Activated naive CD8-positive, alpha-beta T cell treated with anti-CD3 and anti-CD28 coated beads, Interleukin-2, amount 10 ng/mL, durations not matched to agents 7 days and 5 days (primary cell): Measurements from ENCODE around the gene OR2F1. TPM values are rescaled to one million over a fixed set of nuclear protein-coding genes. Genes with fewer than 3 reads are reported as not detected.

ENCODE experiments used
- ATAC-seq: fragments of 150-1000 bp; cut with Tn5 transposase; one replicate; pipeline ENCODE4 v1.10.0; 2021; ENCODE audit warnings: low read depth, moderate library complexity
- POLR2A ChIA-PET: fragments of 350-600 bp; sonication (Branson Sonifier 250); formaldehyde crosslinking; loops from one replicate; lab custom pipeline; 2021; ENCODE audit warnings: antibody characterized with exemption; lab: Charles Lee
- DNase-seq: peaks from one replicate; pipeline ENCODE4 v3.0.0; 2021
- H3K27ac Mint-ChIP-seq: one replicate; pipeline ENCODE4 v1.8.0; 2022; ENCODE audit warnings: mild to moderate bottlenecking, mixed read lengths
- H3K27me3 Mint-ChIP-seq: one replicate; pipeline ENCODE4 v1.8.0; 2022; ENCODE audit warnings: mild to moderate bottlenecking, moderate library complexity, mixed read lengths
- H3K36me3 Mint-ChIP-seq: one replicate; pipeline ENCODE4 v1.8.0; 2021; ENCODE audit warnings: mild to moderate bottlenecking, mixed read lengths
- H3K4me1 Mint-ChIP-seq: one replicate; pipeline ENCODE4 v1.8.0; 2021; ENCODE audit warnings: mixed read lengths
- H3K4me3 Mint-ChIP-seq: one replicate; pipeline ENCODE4 v1.8.0; 2022; ENCODE audit warnings: mild to moderate bottlenecking, moderate library complexity, mixed read lengths
- H3K9me3 Mint-ChIP-seq: one replicate; pipeline ENCODE4 v1.8.0; 2021; ENCODE audit warnings: mixed read lengths
- total RNA-seq, 2 experiments: library from RNA; stranded (reverse); gene quantifications; one replicate each; pipeline ENCODE4 v1.2.3, GENCODE V29; 2021

Gene OR2F1
- total RNA-seq, 2 experiments from 2014 or later = not detected

GRCh38 chr7:143934526-143935325, 19.9 kb upstream of the OR2F1 start, which contains the start of gene OR2F2:
TSS of gene OR2F2 (plus strand) at chr7:143935233. CDS start at chr7:143935233, 0 bp downstream.
- H3K27ac Mint-ChIP-seq = no peak within 1 kb of the TSS
- no peaks in the 10 kb centered on the region for H3K9me3 Mint-ChIP-seq
- H3K4me3 Mint-ChIP-seq = no peak within 1 kb of the TSS
- DNase-seq = no peak
- POLR2A ChIA-PET = no interaction called here
- no peaks in the 10 kb centered on the region for H3K4me1 Mint-ChIP-seq
- H3K27me3 Mint-ChIP-seq = peaks cover 2% of the 10 kb centered on the region
- no peak for ATAC-seq
- H3K36me3 Mint-ChIP-seq = no peaks in the 10 kb centered on the region

GRCh38 chr7:143936087-143937009, 18.3 kb upstream of the OR2F1 start:
- H3K4me1 Mint-ChIP-seq = no peaks in the 10 kb centered on the region
- DNase-seq (no peak), ATAC-seq (no peak)
- POLR2A ChIA-PET = no interaction called here
- peaks cover 2% of the 10 kb centered on the region for H3K27me3 Mint-ChIP-seq
- no peak overlapping the region for H3K4me3 Mint-ChIP-seq
- no peaks in the 10 kb centered on the region for H3K9me3 Mint-ChIP-seq
- H3K36me3 Mint-ChIP-seq = no peaks in the 10 kb centered on the region
- H3K27ac Mint-ChIP-seq = no peak overlapping the region

- no peaks in the 10 kb centered on the region for H3K4me1 Mint-ChIP-seq
- no peak for DNase-seq
- H3K27ac Mint-ChIP-seq = no peak overlapping the region
- peaks cover 9% of the 10 kb centered on the region for H3K27me3 Mint-ChIP-seq
- no peaks in the 10 kb centered on the region for H3K9me3 Mint-ChIP-seq
- no peaks in the 10 kb centered on the region for H3K36me3 Mint-ChIP-seq
- H3K4me3 Mint-ChIP-seq = no peak overlapping the region
- POLR2A ChIA-PET = no interaction called here
- ATAC-seq = no peak
Measured at GRCh38 chr7:143938379-143939243, 16.0 kb upstream of the OR2F1 start.

GRCh38 chr7:143945423-143945822, 9.2 kb upstream of the OR2F1 start:
- ATAC-seq (no peak), DNase-seq (no peak)
- Mint-ChIP-seq H3K27ac (no peak overlapping the region), H3K4me3 (no peak overlapping the region), H3K4me1 (no peaks in the 10 kb centered on the region), H3K9me3 (no peaks in the 10 kb centered on the region), H3K36me3 (no peaks in the 10 kb centered on the region), H3K27me3 (peaks cover 23% of the 10 kb centered on the region)
- POLR2A ChIA-PET = no interaction called here

GRCh38 chr7:143947111-143947510, 7.5 kb upstream of the OR2F1 start:
- no peak for ATAC-seq
- H3K27me3 Mint-ChIP-seq = peaks cover 20% of the 10 kb centered on the region
- POLR2A ChIA-PET = no interaction called here

GRCh38 chr7:143948733-143949132, 5.9 kb upstream of the OR2F1 start:
- Mint-ChIP-seq H3K4me3 (no peak overlapping the region), H3K36me3 (no peaks in the 10 kb centered on the region), H3K27ac (no peak overlapping the region), H3K9me3 (no peaks in the 10 kb centered on the region), H3K27me3 (peaks cover 14% of the 10 kb centered on the region), H3K4me1 (no peaks in the 10 kb centered on the region)
- DNase-seq (no peak), ATAC-seq (no peak)
- POLR2A ChIA-PET = no interaction called here

More at GRCh38 chr7:143947111-143947510, 7.5 kb upstream of the OR2F1 start:
- no peak for DNase-seq
- Mint-ChIP-seq H3K27ac (no peak overlapping the region), H3K9me3 (no peaks in the 10 kb centered on the region), H3K4me1 (no peaks in the 10 kb centered on the region), H3K4me3 (no peak overlapping the region), H3K36me3 (no peaks in the 10 kb centered on the region)

- POLR2A ChIA-PET = no interaction called here
- DNase-seq (no peak), ATAC-seq (no peak)
- Mint-ChIP-seq H3K4me1 (no peaks in the 10 kb centered on the region), H3K4me3 (no peak overlapping the region), H3K9me3 (no peaks in the 10 kb centered on the region), H3K27me3 (peaks cover 11% of the 10 kb centered on the region), H3K36me3 (no peaks in the 10 kb centered on the region), H3K27ac (no peak overlapping the region)
Measured at GRCh38 chr7:143953421-143953820, 1.2 kb upstream of the OR2F1 start.

- peaks cover 16% of the 10 kb centered on the region for H3K27me3 Mint-ChIP-seq
- no peaks in the 10 kb centered on the region for H3K4me1 Mint-ChIP-seq
- DNase-seq = no peak
- POLR2A ChIA-PET = no interaction called here
- no peak for ATAC-seq
- H3K4me3 Mint-ChIP-seq = no peak overlapping the region
- no peaks in the 10 kb centered on the region for H3K36me3 Mint-ChIP-seq
- no peaks in the 10 kb centered on the region for H3K9me3 Mint-ChIP-seq
- H3K27ac Mint-ChIP-seq = no peak overlapping the region
Measured at GRCh38 chr7:143954135-143954534, 509 bp upstream of the OR2F1 start.

- no peak overlapping the region for H3K4me3 Mint-ChIP-seq
- no peaks in the 10 kb centered on the region for H3K9me3 Mint-ChIP-seq
- no peaks in the 10 kb centered on the region for H3K4me1 Mint-ChIP-seq
- peaks cover 18% of the 10 kb centered on the region for H3K27me3 Mint-ChIP-seq
- DNase-seq (no peak), ATAC-seq (no peak)
- no peaks in the 10 kb centered on the region for H3K36me3 Mint-ChIP-seq
- no peak overlapping the region for H3K27ac Mint-ChIP-seq
- POLR2A ChIA-PET = no interaction called here
Measured at GRCh38 chr7:143958781-143959180, 4.1 kb downstream of the OR2F1 start.

GRCh38 chr7:143960813-143961610, 6.4 kb downstream of the OR2F1 start:
- no peaks in the 10 kb centered on the region for H3K36me3 Mint-ChIP-seq
- H3K4me1 Mint-ChIP-seq = no peaks in the 10 kb centered on the region
- H3K4me3 Mint-ChIP-seq = no peak overlapping the region
- ATAC-seq (no peak), DNase-seq (no peak)
- H3K9me3 Mint-ChIP-seq = no peaks in the 10 kb centered on the region
- POLR2A ChIA-PET = no interaction called here
- no peak overlapping the region for H3K27ac Mint-ChIP-seq
- peaks cover 20% of the 10 kb centered on the region for H3K27me3 Mint-ChIP-seq

- no peak for DNase-seq
- no peak overlapping the region for H3K27ac Mint-ChIP-seq
- POLR2A ChIA-PET = no interaction called here
Measured at GRCh38 chr7:143965280-143965679, 10.6 kb downstream of the OR2F1 start.

GRCh38 chr7:143967398-143967797, 12.8 kb downstream of the OR2F1 start:
- no peaks in the 10 kb centered on the region for H3K4me1 Mint-ChIP-seq
- no peak overlapping the region for H3K4me3 Mint-ChIP-seq
- H3K27me3 Mint-ChIP-seq = peaks cover 7% of the 10 kb centered on the region
- POLR2A ChIA-PET = no interaction called here
- no peak overlapping the region for H3K27ac Mint-ChIP-seq
- H3K36me3 Mint-ChIP-seq = no peaks in the 10 kb centered on the region
- ATAC-seq = no peak
- H3K9me3 Mint-ChIP-seq = no peaks in the 10 kb centered on the region
- no peak for DNase-seq

More at GRCh38 chr7:143965280-143965679, 10.6 kb downstream of the OR2F1 start:
- H3K4me1 Mint-ChIP-seq = no peaks in the 10 kb centered on the region
- H3K27me3 Mint-ChIP-seq = peaks cover 2% of the 10 kb centered on the region
- H3K4me3 Mint-ChIP-seq = no peak overlapping the region
- ATAC-seq = no peak
- no peaks in the 10 kb centered on the region for H3K36me3 Mint-ChIP-seq
- no peaks in the 10 kb centered on the region for H3K9me3 Mint-ChIP-seq
